ENCODE measurements around the gene NBEAL2. TPM values are rescaled to one million over a fixed set of nuclear protein-coding genes. Genes with fewer than 3 reads are reported as not detected.

NBEAL2 gene
- total RNA-seq, 1 donor from 2014 or later, result 20.0 TPM

DNA sequence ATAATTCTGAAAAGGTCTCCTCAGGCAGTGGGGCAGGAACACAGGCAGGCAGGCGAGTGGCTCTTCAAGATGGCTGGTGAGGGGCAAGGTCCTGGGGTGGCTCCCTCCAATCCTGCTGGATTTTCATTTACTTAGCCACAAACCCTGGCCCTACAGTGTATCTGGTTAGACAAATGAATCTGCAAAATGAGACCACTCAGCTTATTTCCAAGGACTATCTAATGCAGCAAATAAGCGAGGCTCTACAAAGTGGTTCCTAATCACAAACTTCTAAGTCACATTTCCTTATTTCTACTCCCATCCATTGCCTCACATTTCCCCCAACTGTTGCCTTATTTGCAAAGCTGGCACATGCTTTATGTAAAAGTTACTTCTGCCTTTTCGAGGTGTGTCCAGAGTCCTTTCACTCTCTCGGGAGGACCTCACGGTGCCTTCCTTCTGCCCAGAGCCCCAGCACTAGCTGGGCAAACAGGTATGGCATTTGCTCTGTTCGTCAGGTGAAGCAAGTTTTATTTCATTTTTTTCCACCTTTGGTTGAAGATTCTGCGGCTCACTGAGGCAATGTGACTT lies 43.4 kb upstream of the NBEAL2 start:
- H3K4me3 ChIP-seq (ENCODE audit: low read depth, low read length), result no peak overlapping the region
- FAIRE-seq, result no peak
- TF ChIP-seq, protein P1, sequence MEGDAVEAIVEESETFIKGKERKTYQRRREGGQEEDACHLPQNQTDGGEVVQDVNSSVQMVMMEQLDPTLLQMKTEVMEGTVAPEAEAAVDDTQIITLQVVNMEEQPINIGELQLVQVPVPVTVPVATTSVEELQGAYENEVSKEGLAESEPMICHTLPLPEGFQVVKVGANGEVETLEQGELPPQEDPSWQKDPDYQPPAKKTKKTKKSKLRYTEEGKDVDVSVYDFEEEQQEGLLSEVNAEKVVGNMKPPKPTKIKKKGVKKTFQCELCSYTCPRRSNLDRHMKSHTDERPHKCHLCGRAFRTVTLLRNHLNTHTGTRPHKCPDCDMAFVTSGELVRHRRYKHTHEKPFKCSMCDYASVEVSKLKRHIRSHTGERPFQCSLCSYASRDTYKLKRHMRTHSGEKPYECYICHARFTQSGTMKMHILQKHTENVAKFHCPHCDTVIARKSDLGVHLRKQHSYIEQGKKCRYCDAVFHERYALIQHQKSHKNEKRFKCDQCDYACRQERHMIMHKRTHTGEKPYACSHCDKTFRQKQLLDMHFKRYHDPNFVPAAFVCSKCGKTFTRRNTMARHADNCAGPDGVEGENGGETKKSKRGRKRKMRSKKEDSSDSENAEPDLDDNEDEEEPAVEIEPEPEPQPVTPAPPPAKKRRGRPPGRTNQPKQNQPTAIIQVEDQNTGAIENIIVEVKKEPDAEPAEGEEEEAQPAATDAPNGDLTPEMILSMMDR (IDR thresholded peaks at IDR 0.05; ENCODE audit: insufficient read depth, low read length, severe bottlenecking), result no peak
- DNase-seq (ENCODE audit: low read depth), result no peak
- no peaks in the 10 kb centered on the region for H3K27me3 ChIP-seq (ENCODE audit: control insufficient read depth, insufficient read depth, low read length)
- H3K36me3 ChIP-seq (ENCODE audit: control insufficient read depth, insufficient read depth, low read length), result peaks cover 18% of the 10 kb centered on the region

DNA sequence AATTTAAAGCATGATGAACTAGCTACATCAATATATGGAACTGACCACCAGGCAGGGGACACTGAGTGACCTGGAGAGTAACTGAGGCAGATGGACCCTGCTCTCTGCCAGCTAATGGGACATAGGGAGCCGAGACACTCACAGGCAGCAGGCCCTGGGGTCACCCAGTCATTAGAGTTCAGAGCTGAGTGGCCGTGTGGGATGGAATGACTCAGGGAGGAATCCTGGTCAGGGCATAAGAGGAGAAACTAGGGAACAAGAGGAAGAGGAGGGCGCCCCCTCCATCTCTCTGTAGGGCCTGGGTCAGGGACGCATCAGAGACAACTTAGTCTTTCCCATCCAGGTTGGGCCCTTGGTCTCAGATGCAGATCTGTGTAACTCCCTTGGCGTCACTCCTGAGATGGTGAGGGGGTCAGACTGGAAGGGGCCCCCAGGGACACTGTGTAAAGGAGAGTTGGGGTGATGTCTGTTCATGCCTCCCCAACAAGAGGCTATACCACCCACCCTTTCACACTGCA lies 42.7 kb upstream of the NBEAL2 start:
- DNase-seq (ENCODE audit: low read depth) (no peak), FAIRE-seq (no peak)
- Histone ChIP-seq H3K36me3 (ENCODE audit: control insufficient read depth, insufficient read depth, low read length) (peaks cover 18% of the 10 kb centered on the region), H3K27me3 (ENCODE audit: control insufficient read depth, insufficient read depth, low read length) (no peaks in the 10 kb centered on the region), H3K4me3 (ENCODE audit: low read depth, low read length) (no peak overlapping the region)
- TF ChIP-seq, protein P1 (IDR thresholded peaks at IDR 0.05; ENCODE audit: insufficient read depth, low read length, severe bottlenecking), result no peak

DNA sequence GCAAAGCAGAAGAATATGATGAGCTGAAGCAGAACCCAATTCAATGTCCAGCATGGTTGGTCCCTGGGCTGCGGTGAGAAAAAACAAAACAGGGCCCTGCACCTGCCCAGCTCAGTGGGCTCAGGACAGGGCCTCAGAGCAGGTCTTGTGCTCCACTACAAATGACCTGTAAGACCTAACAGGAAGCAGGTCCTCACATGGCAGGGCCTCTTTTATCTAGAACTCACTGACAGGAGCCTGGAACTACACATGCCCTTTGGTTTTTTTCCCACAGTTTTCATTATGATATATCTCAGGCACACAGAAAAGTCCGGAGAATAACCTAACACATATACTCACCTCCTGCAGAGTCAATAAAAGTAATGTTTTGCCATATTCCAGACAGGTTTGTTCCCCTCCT lies 41.3 kb upstream of the NBEAL2 start:
- H3K36me3 ChIP-seq (ENCODE audit: control insufficient read depth, insufficient read depth, low read length), result peaks cover 18% of the 10 kb centered on the region
- TF ChIP-seq, protein P1 (IDR thresholded peaks at IDR 0.05; ENCODE audit: insufficient read depth, low read length, severe bottlenecking), result no peak
- FAIRE-seq (no peak), DNase-seq (ENCODE audit: low read depth) (no peak)
- H3K27me3 ChIP-seq (ENCODE audit: control insufficient read depth, insufficient read depth, low read length), result no peaks in the 10 kb centered on the region
- H3K4me3 ChIP-seq (ENCODE audit: low read depth, low read length), result no peak overlapping the region

DNA sequence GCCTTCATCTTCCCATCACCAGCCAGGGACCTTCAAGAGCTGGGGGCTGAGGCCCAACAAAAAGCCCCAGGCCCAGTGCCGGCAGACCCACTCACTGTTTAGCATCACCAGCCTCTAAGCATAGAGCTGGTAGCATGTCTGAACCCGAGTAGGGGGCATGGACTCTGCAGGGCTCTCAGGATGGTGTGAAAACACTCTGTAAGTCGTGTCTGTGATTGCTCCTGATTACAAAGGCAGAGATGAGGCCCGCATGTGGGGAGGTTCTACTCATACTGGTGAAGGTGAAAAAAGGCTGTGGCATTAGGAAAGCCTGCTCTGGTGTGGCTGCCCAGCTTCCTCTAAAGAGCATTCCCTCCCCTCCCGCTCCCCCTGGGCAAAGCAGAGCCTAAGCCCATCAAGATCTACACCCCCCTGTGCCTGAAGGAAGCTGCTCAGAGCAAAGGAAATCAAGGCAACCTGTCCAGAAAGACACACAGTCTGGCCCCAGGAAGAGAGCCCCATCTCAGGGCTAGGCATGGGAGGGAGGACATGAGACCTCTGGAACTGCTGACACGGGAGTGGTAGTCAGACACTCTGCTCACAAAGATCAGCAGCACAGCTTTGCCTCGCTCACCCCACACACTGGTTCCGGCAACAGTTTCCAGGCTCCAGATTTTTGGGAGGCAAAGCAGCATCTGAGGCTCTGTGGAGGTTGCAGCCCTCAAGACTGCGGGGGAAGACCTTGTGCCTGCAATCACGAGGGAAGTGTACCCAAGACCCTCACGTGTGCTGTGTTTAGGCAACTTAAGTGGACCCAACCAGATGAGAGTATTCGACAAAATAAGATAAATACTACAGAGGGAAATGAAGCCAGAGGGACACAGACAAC lies 39.7 kb upstream of the NBEAL2 start:
- H3K27me3 ChIP-seq (ENCODE audit: control insufficient read depth, insufficient read depth, low read length), result no peaks in the 10 kb centered on the region
- peaks cover 18% of the 10 kb centered on the region for H3K36me3 ChIP-seq (ENCODE audit: control insufficient read depth, insufficient read depth, low read length)
- H3K4me3 ChIP-seq (ENCODE audit: low read depth, low read length), result no peak overlapping the region
- FAIRE-seq (no peak), DNase-seq (ENCODE audit: low read depth) (no peak)
- TF ChIP-seq, protein P1 (IDR thresholded peaks at IDR 0.05; ENCODE audit: insufficient read depth, low read length, severe bottlenecking), result no peak

DNA sequence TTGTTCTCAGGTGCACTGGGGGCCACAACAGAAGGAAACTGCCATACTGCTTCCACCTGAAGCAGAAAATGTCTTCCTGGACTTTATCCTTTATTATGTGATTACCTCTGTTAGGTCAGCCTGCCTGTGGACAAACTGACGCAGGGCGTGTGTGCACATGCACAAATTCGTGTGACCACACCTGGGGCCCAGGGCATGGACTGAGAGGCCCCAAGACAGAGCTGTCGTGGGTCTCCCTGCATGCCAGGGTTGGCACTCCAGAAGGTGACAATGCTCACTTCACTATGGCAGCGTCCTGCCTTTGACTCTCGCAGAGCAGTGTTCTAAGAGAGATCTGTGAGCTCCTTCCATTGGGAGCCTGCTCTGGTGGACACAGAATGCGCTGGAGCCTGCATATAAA lies 37.4 kb upstream of the NBEAL2 start:
- peaks cover 18% of the 10 kb centered on the region for H3K36me3 ChIP-seq (ENCODE audit: control insufficient read depth, insufficient read depth, low read length)
- no peak for DNase-seq (ENCODE audit: low read depth)
- no peaks in the 10 kb centered on the region for H3K27me3 ChIP-seq (ENCODE audit: control insufficient read depth, insufficient read depth, low read length)
- no peak for FAIRE-seq
- H3K4me3 ChIP-seq (ENCODE audit: low read depth, low read length), result no peak overlapping the region
- TF ChIP-seq, protein P1 (IDR thresholded peaks at IDR 0.05; ENCODE audit: insufficient read depth, low read length, severe bottlenecking), result no peak

All from bronchial epithelial cell (primary cell).